ENCODE data around the gene IFITM2.

DNA sequence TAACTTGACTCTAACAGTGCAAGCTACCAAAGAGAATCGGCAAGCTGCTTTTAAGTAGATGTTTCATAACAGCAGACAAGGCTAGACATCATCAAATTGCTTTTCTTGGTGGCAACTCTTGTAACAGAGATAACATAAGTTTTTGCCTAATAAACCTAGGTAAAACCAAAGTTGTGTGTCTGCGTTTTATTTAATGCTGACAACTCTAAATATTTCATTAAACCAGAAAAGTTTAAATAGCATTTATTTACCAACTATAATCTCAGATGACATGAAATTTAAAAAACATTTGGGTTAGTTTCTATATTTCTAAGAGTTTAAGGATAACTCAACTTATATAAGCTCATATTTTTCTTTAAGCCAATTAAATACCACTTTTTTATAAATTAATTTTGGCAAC lies 32.3 kb downstream of the IFITM2 start:
- no peak for TF ChIP-seq POLR2AphosphoS5 (IDR thresholded peaks at IDR 0.05; ENCODE audit: insufficient read depth in 1 of 2, low read depth in 1 of 2)
- TF ChIP-seq, protein P1, sequence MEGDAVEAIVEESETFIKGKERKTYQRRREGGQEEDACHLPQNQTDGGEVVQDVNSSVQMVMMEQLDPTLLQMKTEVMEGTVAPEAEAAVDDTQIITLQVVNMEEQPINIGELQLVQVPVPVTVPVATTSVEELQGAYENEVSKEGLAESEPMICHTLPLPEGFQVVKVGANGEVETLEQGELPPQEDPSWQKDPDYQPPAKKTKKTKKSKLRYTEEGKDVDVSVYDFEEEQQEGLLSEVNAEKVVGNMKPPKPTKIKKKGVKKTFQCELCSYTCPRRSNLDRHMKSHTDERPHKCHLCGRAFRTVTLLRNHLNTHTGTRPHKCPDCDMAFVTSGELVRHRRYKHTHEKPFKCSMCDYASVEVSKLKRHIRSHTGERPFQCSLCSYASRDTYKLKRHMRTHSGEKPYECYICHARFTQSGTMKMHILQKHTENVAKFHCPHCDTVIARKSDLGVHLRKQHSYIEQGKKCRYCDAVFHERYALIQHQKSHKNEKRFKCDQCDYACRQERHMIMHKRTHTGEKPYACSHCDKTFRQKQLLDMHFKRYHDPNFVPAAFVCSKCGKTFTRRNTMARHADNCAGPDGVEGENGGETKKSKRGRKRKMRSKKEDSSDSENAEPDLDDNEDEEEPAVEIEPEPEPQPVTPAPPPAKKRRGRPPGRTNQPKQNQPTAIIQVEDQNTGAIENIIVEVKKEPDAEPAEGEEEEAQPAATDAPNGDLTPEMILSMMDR (IDR thresholded peaks at IDR 0.05): no peak
